SH-SY5Y (cell line): ENCODE results near the gene ZNF862.

ENCODE experiments used
- GATA2 ChIP-seq: IDR thresholded peaks from 2 replicates; pipeline ENCODE4 v1.6.1; 2011; ENCODE audit warnings: mild to moderate bottlenecking, low read depth, low read length
- GATA3 ChIP-seq: IDR thresholded peaks from 2 replicates; pipeline ENCODE4 v1.6.1; 2011; ENCODE audit warnings: low read depth, mild to moderate bottlenecking, low read length, moderate library complexity

GRCh38 chr7:149823631-149824199 lies 14.5 kb upstream of the ZNF862 start:
- no peak for TF ChIP-seq GATA2
- no peak for TF ChIP-seq GATA3
